Activated effector memory CD4-positive, alpha-beta T cell treated with Interleukin-2 at 50 U/mL for 16 hours (primary cell): Measurements from ENCODE around the gene GPT2.
A peak's percentile ranks its signal among the peaks of the same experiment; 100 is the strongest.

Source experiments
- DNase-seq: peaks from one replicate; pipeline ENCODE4 v3.0.0-alpha.2; 2020

Gene GPT2

GRCh38 chr16:46971271-46971670 is 87.1 kb downstream of the GPT2 start:
- DNase-seq = no peak

GRCh38 chr16:46972429-46973206 is 88.5 kb downstream of the GPT2 start:
- peak; percentile 32 for DNase-seq

DNA sequence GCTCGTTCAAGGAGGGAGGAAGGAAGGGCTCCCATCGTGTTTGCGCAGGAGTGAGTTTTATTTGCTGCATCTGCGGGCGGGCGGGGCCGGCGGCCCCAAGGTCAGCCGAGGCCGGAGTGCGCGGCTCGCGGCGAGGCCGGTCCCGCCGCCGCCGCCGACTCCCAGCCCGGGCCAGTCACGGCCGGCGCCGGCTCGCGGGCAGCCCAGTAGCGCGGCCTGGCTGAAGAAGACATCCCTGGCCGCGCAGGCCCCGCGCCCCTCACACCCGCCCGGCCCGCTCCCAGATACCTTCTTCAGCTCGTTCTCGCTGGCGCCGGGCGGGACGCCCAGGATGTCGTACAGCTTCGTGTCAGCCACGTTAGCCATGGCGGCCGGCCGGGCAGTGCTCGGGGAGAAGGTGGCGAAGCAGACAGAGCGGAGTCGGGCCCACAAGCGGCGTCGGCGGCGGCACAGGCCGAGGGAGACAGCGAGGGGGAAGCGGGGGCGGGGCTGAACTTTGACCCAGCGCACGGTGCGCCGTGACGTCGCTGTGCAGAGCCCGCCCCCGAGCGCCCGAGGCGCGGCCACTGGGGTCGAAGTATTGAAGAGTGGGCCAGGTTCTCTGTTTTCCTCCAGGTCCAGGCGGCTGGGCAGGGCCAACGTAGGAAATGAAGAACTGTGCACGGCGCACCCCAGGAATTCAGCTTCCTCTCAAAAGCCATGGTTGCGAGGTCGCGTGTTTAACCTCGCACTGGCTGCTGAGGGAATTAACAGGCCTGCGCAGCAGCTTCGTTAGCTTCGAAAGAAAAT is 89.2 kb downstream of the GPT2 start, which contains the start of gene DNAJA2:
Gene DNAJA2 (minus strand): TSS at position 468 of the 789 bp plus-strand sequence. CDS start 102 bp downstream, at position 366.
- DNase-seq = peak; percentile 89

GRCh38 chr16:46973996-46974324 is 89.8 kb downstream of the GPT2 start:
- no peak for DNase-seq

- no peak for DNase-seq
Measured at GRCh38 chr16:46974352-46974751, 90.2 kb downstream of the GPT2 start.

GRCh38 chr16:46975165-46975564 is 91.0 kb downstream of the GPT2 start:
- no peak for DNase-seq

DNA sequence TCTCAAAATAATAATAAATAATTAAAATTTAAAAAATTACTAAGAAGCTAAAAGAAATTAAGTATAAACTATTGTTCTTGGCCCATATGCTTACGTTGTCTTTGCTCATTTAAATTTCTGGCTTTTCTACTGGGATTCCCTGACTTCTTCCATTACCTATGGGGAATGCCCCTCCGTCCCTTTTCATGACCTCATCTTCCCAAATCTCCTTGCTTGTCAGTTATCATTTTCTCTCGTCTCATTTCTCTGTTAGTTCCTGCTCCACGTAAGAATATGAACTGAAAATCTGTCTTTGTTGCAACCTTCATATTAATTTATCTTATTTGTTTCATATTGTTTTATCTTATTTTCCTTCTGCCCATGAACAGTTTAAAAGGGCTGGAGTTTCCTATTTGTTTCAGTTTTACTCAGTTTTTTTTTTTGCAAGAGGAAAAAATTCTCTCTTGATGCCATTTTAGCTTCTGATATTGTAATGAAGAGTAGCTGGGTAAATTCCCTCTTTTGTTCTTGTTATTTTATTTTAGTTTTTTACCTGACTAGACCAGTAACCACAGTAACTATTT is 91.8 kb downstream of the GPT2 start:
- no peak for DNase-seq

- no peak for DNase-seq
Measured at GRCh38 chr16:46976550-46976949, 92.4 kb downstream of the GPT2 start.
